ENCODE results near the gene C1orf210.

C1orf210 gene

GRCh38 chr1:43300378-43301094 is 15.2 kb upstream of the C1orf210 start, which contains the start of gene TIE1:
Gene TIE1 (plus strand): TSS chr1:43300982. CDS start chr1:43301072, 90 bp downstream.
- Histone ChIP-seq H3K4me1 (ENCODE audit: control insufficient read depth, insufficient read depth, low read length) (peaks cover 15% of the 10 kb centered on the region), H3K4me3 (ENCODE audit: low read depth, low read length) (no peak within 1 kb of the TSS), H3K9ac (ENCODE audit: low read depth, low read length) (no peak within 1 kb of the TSS), H3K9me3 (ENCODE audit: control insufficient read depth, insufficient read depth, low read length) (no peaks in the 10 kb centered on the region), H3K27me3 (ENCODE audit: control insufficient read depth, insufficient read depth, low read length) (no peaks in the 10 kb centered on the region), H3K36me3 (ENCODE audit: control insufficient read depth, insufficient read depth, low read length) (no peaks in the 10 kb centered on the region)

- Histone ChIP-seq H3K27me3 (ENCODE audit: control insufficient read depth, insufficient read depth, low read length) (no peaks in the 10 kb centered on the region), H3K4me1 (ENCODE audit: control insufficient read depth, insufficient read depth, low read length) (peaks cover 19% of the 10 kb centered on the region), H3K4me3 (ENCODE audit: low read depth, low read length) (no peak overlapping the region), H3K9me3 (ENCODE audit: control insufficient read depth, insufficient read depth, low read length) (no peaks in the 10 kb centered on the region), H3K9ac (ENCODE audit: low read depth, low read length) (no peak overlapping the region), H3K36me3 (ENCODE audit: control insufficient read depth, insufficient read depth, low read length) (no peaks in the 10 kb centered on the region)
Measured at GRCh38 chr1:43299101-43299500, 13.7 kb upstream of the C1orf210 start.

GRCh38 chr1:43298055-43298454 is 12.7 kb upstream of the C1orf210 start:
- no peaks in the 10 kb centered on the region for H3K27me3 ChIP-seq (ENCODE audit: control insufficient read depth, insufficient read depth, low read length)
- H3K4me3 ChIP-seq (ENCODE audit: low read depth, low read length): no peak overlapping the region
- H3K4me1 ChIP-seq (ENCODE audit: control insufficient read depth, insufficient read depth, low read length): peaks cover 19% of the 10 kb centered on the region
- H3K9ac ChIP-seq (ENCODE audit: low read depth, low read length): no peak overlapping the region
- no peaks in the 10 kb centered on the region for H3K9me3 ChIP-seq (ENCODE audit: control insufficient read depth, insufficient read depth, low read length)
- H3K36me3 ChIP-seq (ENCODE audit: control insufficient read depth, insufficient read depth, low read length): no peaks in the 10 kb centered on the region

GRCh38 chr1:43296207-43296606 is 10.8 kb upstream of the C1orf210 start:
- Histone ChIP-seq H3K4me1 (ENCODE audit: control insufficient read depth, insufficient read depth, low read length) (peaks cover 19% of the 10 kb centered on the region), H3K36me3 (ENCODE audit: control insufficient read depth, insufficient read depth, low read length) (no peaks in the 10 kb centered on the region), H3K9ac (ENCODE audit: low read depth, low read length) (no peak overlapping the region), H3K9me3 (ENCODE audit: control insufficient read depth, insufficient read depth, low read length) (no peaks in the 10 kb centered on the region), H3K4me3 (ENCODE audit: low read depth, low read length) (no peak overlapping the region), H3K27me3 (ENCODE audit: control insufficient read depth, insufficient read depth, low read length) (no peaks in the 10 kb centered on the region)

- peaks cover 19% of the 10 kb centered on the region for H3K4me1 ChIP-seq (ENCODE audit: control insufficient read depth, insufficient read depth, low read length)
- H3K9me3 ChIP-seq (ENCODE audit: control insufficient read depth, insufficient read depth, low read length): no peaks in the 10 kb centered on the region
- no peaks in the 10 kb centered on the region for H3K36me3 ChIP-seq (ENCODE audit: control insufficient read depth, insufficient read depth, low read length)
- H3K9ac ChIP-seq (ENCODE audit: low read depth, low read length): no peak overlapping the region
- no peaks in the 10 kb centered on the region for H3K27me3 ChIP-seq (ENCODE audit: control insufficient read depth, insufficient read depth, low read length)
- no peak overlapping the region for H3K4me3 ChIP-seq (ENCODE audit: low read depth, low read length)
Measured at GRCh38 chr1:43294761-43295160, 9.4 kb upstream of the C1orf210 start.

- H3K36me3 ChIP-seq (ENCODE audit: control insufficient read depth, insufficient read depth, low read length): no peaks in the 10 kb centered on the region
- no peak overlapping the region for H3K4me3 ChIP-seq (ENCODE audit: low read depth, low read length)
- H3K9me3 ChIP-seq (ENCODE audit: control insufficient read depth, insufficient read depth, low read length): no peaks in the 10 kb centered on the region
- H3K9ac ChIP-seq (ENCODE audit: low read depth, low read length): no peak overlapping the region
- H3K4me1 ChIP-seq (ENCODE audit: control insufficient read depth, insufficient read depth, low read length): peaks cover 14% of the 10 kb centered on the region
- H3K27me3 ChIP-seq (ENCODE audit: control insufficient read depth, insufficient read depth, low read length): no peaks in the 10 kb centered on the region
Measured at GRCh38 chr1:43293896-43294760, 8.7 kb upstream of the C1orf210 start.

GRCh38 chr1:43293176-43293575 is 7.8 kb upstream of the C1orf210 start:
- no peaks in the 10 kb centered on the region for H3K36me3 ChIP-seq (ENCODE audit: control insufficient read depth, insufficient read depth, low read length)
- no peaks in the 10 kb centered on the region for H3K27me3 ChIP-seq (ENCODE audit: control insufficient read depth, insufficient read depth, low read length)
- no peak overlapping the region for H3K4me3 ChIP-seq (ENCODE audit: low read depth, low read length)
- peaks cover 13% of the 10 kb centered on the region for H3K4me1 ChIP-seq (ENCODE audit: control insufficient read depth, insufficient read depth, low read length)
- no peaks in the 10 kb centered on the region for H3K9me3 ChIP-seq (ENCODE audit: control insufficient read depth, insufficient read depth, low read length)
- no peak overlapping the region for H3K9ac ChIP-seq (ENCODE audit: low read depth, low read length)

GRCh38 chr1:43292679-43293078 is 7.3 kb upstream of the C1orf210 start:
- Histone ChIP-seq H3K27me3 (ENCODE audit: control insufficient read depth, insufficient read depth, low read length) (no peaks in the 10 kb centered on the region), H3K4me3 (ENCODE audit: low read depth, low read length) (no peak overlapping the region), H3K9ac (ENCODE audit: low read depth, low read length) (no peak overlapping the region), H3K36me3 (ENCODE audit: control insufficient read depth, insufficient read depth, low read length) (no peaks in the 10 kb centered on the region), H3K4me1 (ENCODE audit: control insufficient read depth, insufficient read depth, low read length) (peaks cover 13% of the 10 kb centered on the region), H3K9me3 (ENCODE audit: control insufficient read depth, insufficient read depth, low read length) (no peaks in the 10 kb centered on the region)

GRCh38 chr1:43292216-43292615 is 6.8 kb upstream of the C1orf210 start:
- Histone ChIP-seq H3K9me3 (ENCODE audit: control insufficient read depth, insufficient read depth, low read length) (no peaks in the 10 kb centered on the region), H3K4me1 (ENCODE audit: control insufficient read depth, insufficient read depth, low read length) (peaks cover 13% of the 10 kb centered on the region), H3K27me3 (ENCODE audit: control insufficient read depth, insufficient read depth, low read length) (no peaks in the 10 kb centered on the region), H3K4me3 (ENCODE audit: low read depth, low read length) (no peak overlapping the region), H3K9ac (ENCODE audit: low read depth, low read length) (no peak overlapping the region), H3K36me3 (ENCODE audit: control insufficient read depth, insufficient read depth, low read length) (no peaks in the 10 kb centered on the region)

GRCh38 chr1:43288785-43289706 is 3.7 kb upstream of the C1orf210 start:
- Histone ChIP-seq H3K4me1 (ENCODE audit: control insufficient read depth, insufficient read depth, low read length) (peaks cover 12% of the 10 kb centered on the region), H3K4me3 (ENCODE audit: low read depth, low read length) (no peak overlapping the region), H3K9ac (ENCODE audit: low read depth, low read length) (no peak overlapping the region), H3K27me3 (ENCODE audit: control insufficient read depth, insufficient read depth, low read length) (no peaks in the 10 kb centered on the region), H3K9me3 (ENCODE audit: control insufficient read depth, insufficient read depth, low read length) (no peaks in the 10 kb centered on the region), H3K36me3 (ENCODE audit: control insufficient read depth, insufficient read depth, low read length) (no peaks in the 10 kb centered on the region)

- Histone ChIP-seq H3K9ac (ENCODE audit: low read depth, low read length) (no peak overlapping the region), H3K4me1 (ENCODE audit: control insufficient read depth, insufficient read depth, low read length) (peaks cover 12% of the 10 kb centered on the region), H3K27me3 (ENCODE audit: control insufficient read depth, insufficient read depth, low read length) (no peaks in the 10 kb centered on the region), H3K36me3 (ENCODE audit: control insufficient read depth, insufficient read depth, low read length) (no peaks in the 10 kb centered on the region), H3K4me3 (ENCODE audit: low read depth, low read length) (no peak overlapping the region), H3K9me3 (ENCODE audit: control insufficient read depth, insufficient read depth, low read length) (no peaks in the 10 kb centered on the region)
Measured at GRCh38 chr1:43288058-43288784, 2.8 kb upstream of the C1orf210 start.
